Trophoblast cell (in vitro differentiated cells and primary cell): Measurements from ENCODE around the gene TOMM70.
A peak's percentile ranks its signal among the peaks of the same experiment; 100 is the strongest.

Experiments used
- DNase-seq, 2 donors: peaks; one replicate each; pipeline ENCODE4 v3.0.0-alpha.2; 2016
- H2AFZ ChIP-seq: 2 replicates; pipeline ENCODE4 v1.6.1; 2013; ENCODE audit warnings: low read length, moderate library complexity, mild to moderate bottlenecking; ENCODE audit not compliant: insufficient read depth, poor library complexity
- H2AK5ac ChIP-seq: 2 replicates; pipeline ENCODE4 v1.6.1; 2013; ENCODE audit warnings: mild to moderate bottlenecking, low read length
- H2BK120ac ChIP-seq: 2 replicates; pipeline ENCODE4 v1.6.1; 2013; ENCODE audit warnings: low read length, mild to moderate bottlenecking, moderate library complexity; ENCODE audit not compliant: insufficient read depth, poor library complexity
- H2BK12ac ChIP-seq: 2 replicates; pipeline ENCODE4 v1.6.1; 2013; ENCODE audit warnings: mild to moderate bottlenecking, low read length, moderate library complexity
- H2BK5ac ChIP-seq: 2 replicates; pipeline ENCODE4 v1.6.1; 2013; ENCODE audit warnings: low read length, low read depth, moderate library complexity, mild to moderate bottlenecking; ENCODE audit not compliant: poor library complexity
- H3K14ac ChIP-seq: 2 replicates; pipeline ENCODE4 v1.6.1; 2013; ENCODE audit warnings: mild to moderate bottlenecking, low read length
- H3K18ac ChIP-seq: 2 replicates; pipeline ENCODE4 v1.6.1; 2013; ENCODE audit warnings: mild to moderate bottlenecking, low read length
- H3K23ac ChIP-seq: 2 replicates; pipeline ENCODE4 v1.6.1; 2013; ENCODE audit warnings: low read length
- H3K27ac ChIP-seq: 2 replicates; pipeline ENCODE4 v1.5.1; 2013; ENCODE audit warnings: low read depth, mild to moderate bottlenecking, inconsistent platforms, low read length, moderate library complexity
- H3K27me3 ChIP-seq: 2 replicates; pipeline ENCODE4 v1.6.1; 2013; ENCODE audit warnings: inconsistent platforms, mild to moderate bottlenecking, low read length, moderate library complexity; ENCODE audit not compliant: insufficient read depth
- H3K36me3 ChIP-seq, 2 experiments: 1 replicate in 1 of 2; 2 replicates in 1 of 2; pipeline ENCODE4 v1.6.1; 2013; ENCODE audit warnings: low read length in 2 of 2, mild to moderate bottlenecking in 2 of 2, moderate library complexity in 1 of 2; ENCODE audit not compliant: insufficient read depth in 2 of 2, control insufficient read depth in 1 of 2
- H3K4ac ChIP-seq: 2 replicates; pipeline ENCODE4 v1.6.1; 2013; ENCODE audit warnings: low read depth, mild to moderate bottlenecking, low read length, moderate library complexity
- H3K4me1 ChIP-seq, 2 experiments: 1 replicate in 1 of 2; 2 replicates in 1 of 2; pipeline ENCODE4 v1.6.1; 2013; ENCODE audit warnings: low read length in 2 of 2, mild to moderate bottlenecking in 2 of 2, moderate library complexity in 1 of 2; ENCODE audit not compliant: insufficient read depth in 2 of 2, control insufficient read depth in 1 of 2
- H3K4me2 ChIP-seq: 2 replicates; pipeline ENCODE4 v1.6.1; 2013; ENCODE audit warnings: inconsistent platforms, mild to moderate bottlenecking, low read length, moderate library complexity
- H3K4me3 ChIP-seq: 2 replicates; pipeline ENCODE4 v1.5.1; 2013; ENCODE audit warnings: mild to moderate bottlenecking, low read depth, low read length, inconsistent platforms
- H3K79me1 ChIP-seq: one replicate; pipeline ENCODE4 v1.6.1; 2013; ENCODE audit warnings: low read length
- H3K79me2 ChIP-seq: 2 replicates; pipeline ENCODE4 v1.6.1; 2013; ENCODE audit warnings: low read length, mild to moderate bottlenecking; ENCODE audit not compliant: control insufficient read depth, insufficient read depth, poor library complexity
- H3K9ac ChIP-seq: 2 replicates; pipeline ENCODE4 v1.6.1; 2013; ENCODE audit warnings: mild to moderate bottlenecking, low read length
- H3K9me3 ChIP-seq: 2 replicates; pipeline ENCODE4 v1.6.1; 2013; ENCODE audit warnings: low read depth, mild to moderate bottlenecking, control low read depth, inconsistent platforms, low read length; ENCODE audit not compliant: insufficient read depth
- H4K12ac ChIP-seq: 2 replicates; pipeline ENCODE4 v1.6.1; 2013; ENCODE audit warnings: low read depth, mild to moderate bottlenecking, low read length, moderate library complexity
- H4K8ac ChIP-seq: 2 replicates; pipeline ENCODE4 v1.6.1; 2013; ENCODE audit warnings: low read depth, mild to moderate bottlenecking, low read length, moderate library complexity
- H4K91ac ChIP-seq: one replicate; pipeline ENCODE4 v1.6.1; 2013; ENCODE audit warnings: low read depth, mild to moderate bottlenecking, low read length, moderate library complexity
- WGBS: extraction: QIAGEN DNeasy Blood & Tissue Kit; methylation state at CpG from one replicate; pipeline ENCODE4 v1.1.7; 2013; ENCODE audit warnings: missing lambda C conversion rate; ENCODE audit not compliant: insufficient read length, insufficient coverage; ENCODE audit errors: extremely low coverage; 5-methylcytosine and 5-hydroxymethylcytosine counted together

Gene TOMM70

GRCh38 chr3:100333970-100334487, 66.9 kb downstream of the TOMM70 start:
- Histone ChIP-seq H2BK120ac (peak overlapping the region; percentile 30), H4K8ac (peak overlapping the region; percentile 63), H3K27me3 (no peaks in the 10 kb centered on the region), H2AK5ac (no peak overlapping the region), H2AFZ (peak overlapping the region; percentile 95), H3K4me1 (peaks cover 2 to 6% of the 10 kb centered on the region in 2 experiments), H3K18ac (no peak overlapping the region), H2BK12ac (no peak overlapping the region), H3K4me2 (peak overlapping the region; percentile 69), H3K27ac (peak overlapping the region; percentile 15), H3K4me3 (peak overlapping the region; percentile 61), H3K9ac (peak overlapping the region; percentile 13), H3K14ac (peak overlapping the region; percentile 42), H3K23ac (no peak overlapping the region), H4K12ac (peak overlapping the region; percentile 6), H3K79me1 (peaks cover 9% of the 10 kb centered on the region), H4K91ac (no peak overlapping the region), H3K79me2 (peaks cover 2% of the 10 kb centered on the region), H3K9me3 (no peaks in the 10 kb centered on the region), H3K4ac (no peak overlapping the region), H3K36me3 (peaks cover 1% of the 10 kb centered on the region in 2 experiments), H2BK5ac (peak overlapping the region; percentile 39)
- DNase-seq = no peak
- WGBS = no CpG with 5 or more reads among the region's 14 CpGs

GRCh38 chr3:100333051-100333450, 67.8 kb downstream of the TOMM70 start:
- no peak overlapping the region for H3K14ac ChIP-seq
- H3K4me1 ChIP-seq = peaks cover 2 to 6% of the 10 kb centered on the region in 2 experiments
- no peak overlapping the region for H3K27ac ChIP-seq
- H3K36me3 ChIP-seq = no peaks in the 10 kb centered on the region
- no peak overlapping the region for H2BK12ac ChIP-seq
- no peak overlapping the region for H2AFZ ChIP-seq
- no peak overlapping the region for H2AK5ac ChIP-seq
- H3K79me2 ChIP-seq = peaks cover 2% of the 10 kb centered on the region
- peaks cover 9% of the 10 kb centered on the region for H3K79me1 ChIP-seq
- H3K27me3 ChIP-seq = no peaks in the 10 kb centered on the region
- no peaks in the 10 kb centered on the region for H3K9me3 ChIP-seq
- H3K9ac ChIP-seq = no peak overlapping the region
- no peak for DNase-seq
- H3K4ac ChIP-seq = no peak overlapping the region
- H3K4me2 ChIP-seq = no peak overlapping the region
- H3K18ac ChIP-seq = no peak overlapping the region
- H4K12ac ChIP-seq = no peak overlapping the region
- H2BK5ac ChIP-seq = no peak overlapping the region
- no peak overlapping the region for H3K23ac ChIP-seq
- H3K4me3 ChIP-seq = no peak overlapping the region
- no peak overlapping the region for H4K8ac ChIP-seq
- no peak overlapping the region for H2BK120ac ChIP-seq
- H4K91ac ChIP-seq = no peak overlapping the region

- H3K9me3 ChIP-seq = no peaks in the 10 kb centered on the region
- H2BK120ac ChIP-seq = no peak overlapping the region
- no peak for DNase-seq
- H3K4me3 ChIP-seq = no peak overlapping the region
- H3K23ac ChIP-seq = no peak overlapping the region
- no peak overlapping the region for H3K4me2 ChIP-seq
- H2AFZ ChIP-seq = no peak overlapping the region
- peaks cover 2% of the 10 kb centered on the region for H3K79me2 ChIP-seq
- H2BK12ac ChIP-seq = no peak overlapping the region
- no peak overlapping the region for H3K18ac ChIP-seq
- no peak overlapping the region for H3K14ac ChIP-seq
- no peaks in the 10 kb centered on the region for H3K36me3 ChIP-seq
- no peak overlapping the region for H2AK5ac ChIP-seq
- no peak overlapping the region for H3K4ac ChIP-seq
- H4K8ac ChIP-seq = no peak overlapping the region
- peaks cover 2 to 6% of the 10 kb centered on the region in 2 experiments for H3K4me1 ChIP-seq
- no peak overlapping the region for H2BK5ac ChIP-seq
- no CpG with 5 or more reads among the region's 4 CpGs for WGBS
- H4K91ac ChIP-seq = no peak overlapping the region
- no peak overlapping the region for H3K27ac ChIP-seq
- no peak overlapping the region for H4K12ac ChIP-seq
- no peak overlapping the region for H3K9ac ChIP-seq
- H3K79me1 ChIP-seq = peaks cover 9% of the 10 kb centered on the region
- no peaks in the 10 kb centered on the region for H3K27me3 ChIP-seq
These were observed 69.2 kb downstream of the TOMM70 start for GRCh38 chr3:100331660-100332059.

- Histone ChIP-seq H3K27ac (no peak overlapping the region), H3K79me2 (peaks cover 2% of the 10 kb centered on the region), H2AFZ (no peak overlapping the region), H4K91ac (no peak overlapping the region), H2BK120ac (no peak overlapping the region), H4K8ac (no peak overlapping the region), H3K27me3 (no peaks in the 10 kb centered on the region), H2BK12ac (no peak overlapping the region), H2BK5ac (no peak overlapping the region), H3K14ac (no peak overlapping the region), H3K4me3 (no peak overlapping the region), H3K36me3 (peaks cover 0 to 2% of the 10 kb centered on the region in 2 experiments), H4K12ac (no peak overlapping the region), H3K4me1 (peaks cover 2 to 6% of the 10 kb centered on the region in 2 experiments), H3K4ac (no peak overlapping the region), H3K9me3 (no peaks in the 10 kb centered on the region), H3K23ac (no peak overlapping the region), H2AK5ac (no peak overlapping the region), H3K9ac (no peak overlapping the region), H3K79me1 (peaks cover 9% of the 10 kb centered on the region), H3K4me2 (no peak overlapping the region), H3K18ac (no peak overlapping the region)
- no CpG with 5 or more reads among the region's 5 CpGs for WGBS
- peak in 1 of 2 donors; percentile 48 for DNase-seq
These were observed 70.2 kb downstream of the TOMM70 start for GRCh38 chr3:100330651-100331050.
